ACC112 (cell line): ENCODE results near the gene TMEM234.

Experiments used
- H2AFZ ChIP-seq: fragments of 200-600 bp; sonication (generic); one replicate; pipeline ENCODE4 v1.6.0; 2017; ENCODE audit warnings: antibody characterized with exemption, low read length; ENCODE audit not compliant: unreplicated experiment
- H3K27ac ChIP-seq: fragments of 200-600 bp; sonication (generic); 2 replicates; pipeline ENCODE4 v1.5.1; 2014; ENCODE audit warnings: low read depth, mild to moderate bottlenecking, antibody characterized with exemption, low read length, moderate library complexity
- H3K27me3 ChIP-seq: fragments of 200-600 bp; sonication (generic); 2 replicates; pipeline ENCODE4 v1.6.1; 2014; ENCODE audit warnings: mild to moderate bottlenecking, antibody characterized with exemption, low read length, moderate library complexity, mixed read lengths; ENCODE audit not compliant: insufficient read depth
- H3K36me3 ChIP-seq: fragments of 200-600 bp; sonication (generic); 2 replicates; pipeline ENCODE4 v1.6.1; 2016; ENCODE audit warnings: mild to moderate bottlenecking, antibody characterized with exemption, low read length, moderate library complexity, mixed read lengths; ENCODE audit not compliant: insufficient read depth
- H3K4me1 ChIP-seq: fragments of 200-600 bp; sonication (generic); one replicate; pipeline ENCODE4 v1.6.1; 2016; ENCODE audit warnings: low read length, mixed read lengths; ENCODE audit not compliant: insufficient read depth, unreplicated experiment, control insufficient read depth
- H3K4me3 ChIP-seq: fragments of 200-600 bp; sonication (generic); 2 replicates; pipeline ENCODE4 v1.5.1; 2014; ENCODE audit warnings: mild to moderate bottlenecking, low read depth, low read length
- H3K79me2 ChIP-seq: fragments of 200-600 bp; sonication (generic); one replicate; pipeline ENCODE4 v1.6.0; 2016; ENCODE audit warnings: low read length; ENCODE audit not compliant: control insufficient read depth, unreplicated experiment, insufficient read depth

Gene TMEM234

DNA sequence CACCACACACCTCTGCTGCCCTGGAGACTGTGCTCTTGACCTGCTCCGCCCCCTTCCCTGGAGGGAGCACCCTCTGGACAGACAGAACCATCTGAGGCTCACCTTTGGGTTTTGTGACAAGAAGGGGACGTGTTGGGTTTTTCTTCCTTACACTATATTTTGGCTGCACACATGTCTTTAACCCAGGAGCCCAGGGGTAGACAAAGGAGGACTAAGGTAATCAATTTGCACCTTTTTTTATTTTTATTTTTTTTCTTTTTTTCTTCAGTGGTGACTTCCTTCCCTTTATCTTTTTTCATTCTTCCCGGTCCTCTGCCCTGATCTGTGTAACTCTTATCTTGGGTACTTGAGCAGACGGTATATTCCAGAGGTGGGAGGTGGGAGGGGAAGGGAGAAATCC lies 51.2 kb downstream of the TMEM234 start:
- peaks cover 13% of the 10 kb centered on the region for H3K4me1 ChIP-seq
- no peaks in the 10 kb centered on the region for H3K79me2 ChIP-seq
- H2AFZ ChIP-seq, result no peak overlapping the region
- H3K27ac ChIP-seq, result no peak overlapping the region
- no peak overlapping the region for H3K4me3 ChIP-seq
- H3K36me3 ChIP-seq, result peaks cover 26% of the 10 kb centered on the region
- H3K27me3 ChIP-seq, result no peaks in the 10 kb centered on the region
